BJ (cell line): Measurements from ENCODE around the gene DNAH2. TPM values are rescaled to one million over a fixed set of nuclear protein-coding genes. Genes with fewer than 3 reads are reported as not detected.

Experiments
- CTCF ChIA-PET: fragments of 350-600 bp; formaldehyde crosslinking; extraction: SDS; loops from one replicate; lab custom pipeline; 2021; ENCODE audit warnings: antibody characterized with exemption, inconsistent platforms; lab: Yijun Ruan, JAX
- POLR2A ChIA-PET: fragments of 300-600 bp; sonication (Branson Sonifier 250); formaldehyde crosslinking; extraction: SDS; loops from one replicate; lab custom pipeline; 2021; ENCODE audit warnings: antibody characterized with exemption; lab: Charles Lee
- DNase-seq: peaks from one replicate; pipeline ENCODE4 v3.0.0-alpha.2; 2011; ENCODE audit warnings: low read depth
- H3K27me3 ChIP-seq: 2 replicates; pipeline ENCODE4 v1.6.0; 2011; ENCODE audit warnings: low read length; ENCODE audit not compliant: control insufficient read depth, insufficient read depth
- H3K36me3 ChIP-seq: 2 replicates; pipeline ENCODE4 v1.5.1; 2011; ENCODE audit warnings: low read length; ENCODE audit not compliant: control insufficient read depth, insufficient read depth
- H3K4me3 ChIP-seq: 2 replicates; pipeline ENCODE4 v1.5.1; 2011; ENCODE audit warnings: low read depth, mild to moderate bottlenecking, control low read depth, low read length
- polyA plus RNA-seq: library from polyadenylated mRNA; depleted of rRNA; stranded (reverse); fragments of >200 nt; gene quantifications from 2 replicates; pipeline ENCODE4 v1.2.3, GENCODE V29; 2011
- TF ChIP-seq, protein P1 (sequence below): IDR thresholded peaks from 2 replicates; pipeline ENCODE4 v1.5.1; 2011; ENCODE audit warnings: low read depth, mild to moderate bottlenecking, control low read depth, inconsistent platforms, low read length, moderate library complexity; ENCODE audit not compliant: insufficient read depth

Gene DNAH2
- polyA plus RNA-seq, 1 experiment: 0.10 TPM

- ChIA-PET CTCF (interaction anchor here (1.4 kb wide), 1 partner anchor 30 kb away, joined by 5 read pairs; no protein-coding TSS in a partner anchor), POLR2A (no interaction called here)
- H3K36me3 ChIP-seq: no peaks in the 10 kb centered on the region; the same call in 1 of the 2 replicates
- DNase-seq: no peak
- H3K27me3 ChIP-seq: no peaks in the 10 kb centered on the region
- H3K4me3 ChIP-seq: no peak overlapping the region
- TF ChIP-seq, protein P1, sequence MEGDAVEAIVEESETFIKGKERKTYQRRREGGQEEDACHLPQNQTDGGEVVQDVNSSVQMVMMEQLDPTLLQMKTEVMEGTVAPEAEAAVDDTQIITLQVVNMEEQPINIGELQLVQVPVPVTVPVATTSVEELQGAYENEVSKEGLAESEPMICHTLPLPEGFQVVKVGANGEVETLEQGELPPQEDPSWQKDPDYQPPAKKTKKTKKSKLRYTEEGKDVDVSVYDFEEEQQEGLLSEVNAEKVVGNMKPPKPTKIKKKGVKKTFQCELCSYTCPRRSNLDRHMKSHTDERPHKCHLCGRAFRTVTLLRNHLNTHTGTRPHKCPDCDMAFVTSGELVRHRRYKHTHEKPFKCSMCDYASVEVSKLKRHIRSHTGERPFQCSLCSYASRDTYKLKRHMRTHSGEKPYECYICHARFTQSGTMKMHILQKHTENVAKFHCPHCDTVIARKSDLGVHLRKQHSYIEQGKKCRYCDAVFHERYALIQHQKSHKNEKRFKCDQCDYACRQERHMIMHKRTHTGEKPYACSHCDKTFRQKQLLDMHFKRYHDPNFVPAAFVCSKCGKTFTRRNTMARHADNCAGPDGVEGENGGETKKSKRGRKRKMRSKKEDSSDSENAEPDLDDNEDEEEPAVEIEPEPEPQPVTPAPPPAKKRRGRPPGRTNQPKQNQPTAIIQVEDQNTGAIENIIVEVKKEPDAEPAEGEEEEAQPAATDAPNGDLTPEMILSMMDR: no peak
Measured at GRCh38 chr17:7867881-7868329, 150.4 kb downstream of the DNAH2 start.

GRCh38 chr17:7873051-7873450 lies 155.5 kb downstream of the DNAH2 start:
- POLR2A ChIA-PET: no interaction called here
- H3K36me3 ChIP-seq: peaks cover 2% of the 10 kb centered on the region; the same call in 1 of the 2 replicates
- no peak for DNase-seq
- TF ChIP-seq, protein P1: no peak
- no peak overlapping the region for H3K4me3 ChIP-seq
- CTCF ChIA-PET: interaction anchor here (0.7 kb wide), 1 partner anchor 117 kb away, joined by 3 read pairs; no protein-coding TSS in a partner anchor
- no peaks in the 10 kb centered on the region for H3K27me3 ChIP-seq

GRCh38 chr17:7875804-7876370 lies 158.3 kb downstream of the DNAH2 start:
- Histone ChIP-seq H3K27me3 (no peaks in the 10 kb centered on the region), H3K4me3 (no peak overlapping the region), H3K36me3 (peaks cover 7% of the 10 kb centered on the region)
- DNase-seq: no peak
- CTCF ChIA-PET: interaction anchor here (1.1 to 1.4 kb wide), 3 partner anchors 11 to 121 kb away, joined by 3 to 6 read pairs (median 3); no protein-coding TSS in a partner anchor
- TF ChIP-seq, protein P1: no peak
- POLR2A ChIA-PET: no interaction called here

DNA sequence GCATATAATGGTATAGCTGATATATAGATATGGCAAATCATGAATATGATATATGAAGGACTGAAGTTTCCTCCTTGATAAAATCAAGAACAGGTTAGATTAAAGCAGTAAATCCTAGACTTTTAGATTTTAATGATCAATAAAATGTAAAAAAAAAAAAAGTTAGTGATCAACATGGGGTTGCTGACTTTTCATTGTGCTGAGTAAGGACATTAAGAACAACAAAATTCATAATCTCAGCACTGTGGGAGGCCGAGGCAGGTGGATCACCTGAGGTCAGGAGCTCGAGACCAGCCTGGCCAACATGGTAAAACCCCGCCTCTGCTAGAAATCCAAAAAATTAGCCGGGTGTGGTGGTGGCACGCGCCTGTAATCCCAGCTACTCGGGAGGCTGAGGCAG lies 160.7 kb downstream of the DNAH2 start:
- TF ChIP-seq, protein P1: no peak
- no peak overlapping the region for H3K4me3 ChIP-seq
- H3K27me3 ChIP-seq: no peaks in the 10 kb centered on the region
- no peak for DNase-seq
- CTCF ChIA-PET: interaction anchor here (0.7 to 1.4 kb wide), 4 partner anchors 8 to 196 kb away, joined by 3 to 6 read pairs (median 3); no protein-coding TSS in a partner anchor
- peaks cover 9% of the 10 kb centered on the region for H3K36me3 ChIP-seq
- POLR2A ChIA-PET: no interaction called here

DNA sequence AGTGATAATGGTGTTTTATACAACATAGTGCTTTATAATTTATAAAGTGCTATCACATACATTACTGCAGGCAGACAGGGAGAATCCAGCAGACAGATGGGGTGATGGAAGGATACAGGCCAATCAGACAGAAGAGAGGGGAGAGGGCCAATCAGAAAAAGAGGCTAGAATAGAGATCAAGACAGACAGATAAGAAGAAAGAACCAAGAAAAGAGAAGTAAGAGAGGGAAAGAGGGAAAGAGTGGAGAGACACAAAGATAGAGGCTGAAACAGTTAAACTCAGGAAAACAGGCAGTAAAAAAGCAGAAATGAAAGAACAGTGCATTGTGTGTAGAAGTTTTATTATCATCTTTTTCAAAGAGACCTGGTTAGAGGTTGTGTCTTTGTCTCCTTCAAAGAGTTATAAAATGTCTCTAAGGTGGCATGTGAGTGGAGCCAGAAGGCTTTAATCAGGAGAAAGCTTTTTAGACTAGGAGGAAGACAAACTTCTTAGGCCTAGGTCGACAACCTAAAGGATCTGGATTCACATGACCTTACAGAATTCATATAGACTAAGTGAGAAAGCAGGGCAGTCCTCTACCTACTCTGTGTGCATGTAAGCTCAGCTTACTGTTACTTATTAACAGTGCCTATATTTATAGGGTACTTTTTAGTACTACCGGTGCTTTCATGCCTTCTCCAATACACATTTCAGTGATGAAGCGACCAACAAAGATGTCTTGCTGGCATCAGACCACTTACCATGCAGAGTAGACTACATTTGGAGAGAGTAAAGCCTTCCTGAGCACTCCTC lies 162.7 kb downstream of the DNAH2 start:
- TF ChIP-seq, protein P1: no peak
- Histone ChIP-seq H3K4me3 (no peak overlapping the region), H3K36me3 (peaks cover 7% of the 10 kb centered on the region), H3K27me3 (no peaks in the 10 kb centered on the region)
- ChIA-PET CTCF (no interaction called here), POLR2A (no interaction called here)
- no peak for DNase-seq
